A549 (cell line): ENCODE measurements around the gene COL24A1.

Experiments used
- CEBPB ChIP-seq, 2 experiments: fragments of >200 bp in 1 of 2; sonication (Bioruptor Twin) in 1 of 2; formaldehyde crosslinking in 1 of 2; IDR thresholded peaks; 2 replicates each; pipeline ENCODE4 v1.6.1; 2012 to 2016
- FOSB ChIP-seq: fragments of 250-450 bp; sonication (Bioruptor Pico); IDR thresholded peaks from 2 replicates; pipeline ENCODE4 v1.5.0; 2020; ENCODE audit warnings: mild to moderate bottlenecking, moderate library complexity
- MAZ ChIP-seq: fragments of 150-350 bp; IDR thresholded peaks from 2 replicates; pipeline ENCODE4 v1.6.1; 2014; ENCODE audit warnings: antibody characterized with exemption, low read depth, low read length, borderline replicate concordance
- NR3C1 ChIP-seq: fragments of >200 bp; sonication (Bioruptor Twin); formaldehyde crosslinking; IDR thresholded peaks from 3 replicates; pipeline ENCODE4 v1.6.1; 2017
- PHF8 ChIP-seq: fragments of 200-600 bp; sonication (generic); IDR thresholded peaks from 2 replicates; pipeline ENCODE4 v1.6.1; 2016; ENCODE audit warnings: low read depth, mild to moderate bottlenecking, antibody characterized with exemption, moderate library complexity, borderline replicate concordance
- POLR2A ChIP-seq: IDR thresholded peaks from 2 replicates; pipeline ENCODE4 v1.6.1; 2012; ENCODE audit warnings: mild to moderate bottlenecking, low read length
- RAD21 ChIP-seq, 2 experiments: fragments of >200 bp in 1 of 2; sonication (Bioruptor Twin) in 1 of 2; formaldehyde crosslinking in 1 of 2; IDR thresholded peaks in 1 of 2; conservative IDR thresholded peaks in 1 of 2; 2 replicates in 1 of 2; 3 replicates in 1 of 2; pipeline ENCODE4 v1.6.1; 2012 to 2018; ENCODE audit warnings: inconsistent platforms in 1 of 2
- SMC3 ChIP-seq: fragments of >200 bp; sonication (Bioruptor Twin); formaldehyde crosslinking; IDR thresholded peaks from 3 replicates; pipeline ENCODE4 v1.6.1; 2018; ENCODE audit warnings: inconsistent platforms
- ZSCAN20 ChIP-seq: fragments of 250-450 bp; sonication (Bioruptor Pico); IDR thresholded peaks from 2 replicates; pipeline ENCODE4 v1.8.0; 2022; ENCODE audit warnings: mild to moderate bottlenecking, moderate library complexity
- TF ChIP-seq, protein P1 (sequence below): fragments of >200 bp; sonication (Bioruptor Twin); formaldehyde crosslinking; IDR thresholded peaks from 3 replicates; pipeline ENCODE4 v1.5.1; 2016
- TF ChIP-seq, protein P2 (sequence below): fragments of 250-450 bp; sonication (Bioruptor Pico); IDR thresholded peaks from 2 replicates; pipeline ENCODE4 v1.5.0; 2021; ENCODE audit warnings: mild to moderate bottlenecking, moderate library complexity, borderline replicate concordance

DNA sequence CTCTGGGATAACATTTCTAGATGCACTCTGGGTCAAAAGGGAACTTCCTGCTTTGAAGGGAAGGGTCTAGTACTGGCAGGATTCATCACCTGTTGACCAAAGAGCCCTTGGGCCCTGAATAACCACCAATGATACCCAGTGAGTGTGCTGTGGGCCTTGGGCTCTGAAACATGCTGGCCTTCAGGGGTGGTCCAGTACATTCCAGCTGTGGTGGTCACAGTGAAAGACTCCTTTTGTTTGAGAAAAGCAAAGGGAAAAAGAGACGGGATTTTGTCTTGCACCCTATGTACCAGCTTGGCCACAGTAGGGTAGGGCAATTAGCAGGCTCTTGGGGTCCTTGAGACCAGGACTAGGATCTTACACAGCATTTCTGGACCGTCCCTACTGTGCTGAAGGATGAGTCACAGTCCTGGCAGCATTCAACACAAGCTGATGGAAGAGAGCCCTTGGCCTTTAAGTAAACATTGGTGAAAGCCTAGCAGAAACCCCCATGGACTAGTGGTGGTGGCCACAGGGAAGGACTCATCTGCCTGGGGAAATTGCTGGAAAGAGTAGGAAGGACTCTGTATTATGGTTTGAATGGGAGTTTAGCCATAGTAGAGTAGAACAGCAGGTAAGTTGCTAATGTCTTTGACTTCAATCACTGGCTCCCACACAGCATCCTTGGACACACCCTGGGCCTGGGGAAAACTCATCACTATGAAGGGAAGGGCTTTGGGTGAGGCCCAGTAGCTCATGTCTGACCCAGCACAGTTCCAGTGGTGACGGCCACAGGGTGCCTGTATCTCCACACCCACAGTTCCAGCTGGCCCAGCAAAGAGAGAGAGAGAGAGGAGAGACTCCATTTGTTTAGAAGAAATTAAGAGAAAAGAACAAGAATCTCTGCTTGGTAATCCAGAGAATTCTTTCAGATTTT lies 87.5 kb downstream of the COL24A1 start:
- no peak for TF ChIP-seq CEBPB (IDR thresholded peaks at IDR 0.05)
- TF ChIP-seq POLR2A = no peak
- TF ChIP-seq, protein P1, sequence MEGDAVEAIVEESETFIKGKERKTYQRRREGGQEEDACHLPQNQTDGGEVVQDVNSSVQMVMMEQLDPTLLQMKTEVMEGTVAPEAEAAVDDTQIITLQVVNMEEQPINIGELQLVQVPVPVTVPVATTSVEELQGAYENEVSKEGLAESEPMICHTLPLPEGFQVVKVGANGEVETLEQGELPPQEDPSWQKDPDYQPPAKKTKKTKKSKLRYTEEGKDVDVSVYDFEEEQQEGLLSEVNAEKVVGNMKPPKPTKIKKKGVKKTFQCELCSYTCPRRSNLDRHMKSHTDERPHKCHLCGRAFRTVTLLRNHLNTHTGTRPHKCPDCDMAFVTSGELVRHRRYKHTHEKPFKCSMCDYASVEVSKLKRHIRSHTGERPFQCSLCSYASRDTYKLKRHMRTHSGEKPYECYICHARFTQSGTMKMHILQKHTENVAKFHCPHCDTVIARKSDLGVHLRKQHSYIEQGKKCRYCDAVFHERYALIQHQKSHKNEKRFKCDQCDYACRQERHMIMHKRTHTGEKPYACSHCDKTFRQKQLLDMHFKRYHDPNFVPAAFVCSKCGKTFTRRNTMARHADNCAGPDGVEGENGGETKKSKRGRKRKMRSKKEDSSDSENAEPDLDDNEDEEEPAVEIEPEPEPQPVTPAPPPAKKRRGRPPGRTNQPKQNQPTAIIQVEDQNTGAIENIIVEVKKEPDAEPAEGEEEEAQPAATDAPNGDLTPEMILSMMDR = no peak
- TF ChIP-seq, protein P2, sequence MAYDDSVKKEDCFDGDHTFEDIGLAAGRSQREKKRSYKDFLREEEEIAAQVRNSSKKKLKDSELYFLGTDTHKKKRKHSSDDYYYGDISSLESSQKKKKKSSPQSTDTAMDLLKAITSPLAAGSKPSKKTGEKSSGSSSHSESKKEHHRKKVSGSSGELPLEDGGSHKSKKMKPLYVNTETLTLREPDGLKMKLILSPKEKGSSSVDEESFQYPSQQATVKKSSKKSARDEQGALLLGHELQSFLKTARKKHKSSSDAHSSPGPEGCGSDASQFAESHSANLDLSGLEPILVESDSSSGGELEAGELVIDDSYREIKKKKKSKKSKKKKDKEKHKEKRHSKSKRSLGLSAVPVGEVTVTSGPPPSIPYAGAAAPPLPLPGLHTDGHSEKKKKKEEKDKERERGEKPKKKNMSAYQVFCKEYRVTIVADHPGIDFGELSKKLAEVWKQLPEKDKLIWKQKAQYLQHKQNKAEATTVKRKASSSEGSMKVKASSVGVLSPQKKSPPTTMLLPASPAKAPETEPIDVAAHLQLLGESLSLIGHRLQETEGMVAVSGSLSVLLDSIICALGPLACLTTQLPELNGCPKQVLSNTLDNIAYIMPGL (CRISPR knock-in tag) = no peak
- no peak for TF ChIP-seq SMC3
- TF ChIP-seq PHF8 = no peak
- TF ChIP-seq ZSCAN20 = no peak
- no peak for TF ChIP-seq RAD21 (conservative IDR thresholded peaks at IDR 0.05 in 1 of 2, IDR thresholded peaks at IDR 0.05 in 1 of 2)
- TF ChIP-seq NR3C1 = no peak
- TF ChIP-seq MAZ = no peak
- no peak for TF ChIP-seq FOSB (CRISPR knock-in tag)
